ENCODE measurements around the gene PDE8B. TPM values are rescaled to one million over a fixed set of nuclear protein-coding genes. Genes with fewer than 3 reads are reported as not detected.
A peak's percentile ranks its signal among the peaks of the same experiment; 100 is the strongest.

PDE8B gene
- total RNA-seq, 6 experiments from 2014 or later, result 1.2 to 5.4 (median 2.4) TPM

- Histone ChIP-seq H3K4me1 (peaks cover 0 to 25% (median 6%) of the 10 kb centered on the region in 4 donors), H3K36me3 (no peaks in the 10 kb centered on the region), H3K9me3 (no peaks in the 10 kb centered on the region), H3K27me3 (no peaks in the 10 kb centered on the region), H3K4me3 (no peak overlapping the region), H3K27ac (no peak overlapping the region)
- intact Hi-C loops (cut with DNase I), result no loop called here
- DNase-seq (no peak), ATAC-seq (no peak)
- 91% methylated on average over 2 of the region's 2 CpGs for WGBS (ENCODE audit: insufficient coverage, low coverage, low lambda C conversion rate, missing lambda C conversion rate)
- no peak for TF ChIP-seq POLR2A (IDR thresholded peaks at IDR 0.05)
- TF ChIP-seq CTCF (IDR thresholded peaks at IDR 0.05), result no peak
Measured at GRCh38 chr5:77423022-77423750, 212.7 kb downstream of the PDE8B start.

- WGBS (ENCODE audit: insufficient coverage, low coverage, low lambda C conversion rate, missing lambda C conversion rate), result 100% methylated on average over 2 of the region's 2 CpGs
- H3K27me3 ChIP-seq, result no peaks in the 10 kb centered on the region
- H3K9me3 ChIP-seq, result no peaks in the 10 kb centered on the region
- intact Hi-C loops (cut with DNase I), result no loop called here
- peaks cover 0 to 11% (median 6%) of the 10 kb centered on the region in 4 donors for H3K4me1 ChIP-seq
- no peak for ATAC-seq
- no peak for TF ChIP-seq CTCF (IDR thresholded peaks at IDR 0.05)
- TF ChIP-seq POLR2A (IDR thresholded peaks at IDR 0.05), result no peak
- no peak overlapping the region for H3K4me3 ChIP-seq
- no peak overlapping the region for H3K27ac ChIP-seq
- no peaks in the 10 kb centered on the region for H3K36me3 ChIP-seq
- DNase-seq, result no peak
Measured at GRCh38 chr5:77424921-77425320, 214.4 kb downstream of the PDE8B start.

- WGBS (ENCODE audit: insufficient coverage, low coverage, low lambda C conversion rate, missing lambda C conversion rate), result 93% methylated on average over 4 of the region's 5 CpGs
- DNase-seq, result no peak
- Histone ChIP-seq H3K36me3 (no peaks in the 10 kb centered on the region), H3K4me1 (peaks cover 0 to 11% (median 6%) of the 10 kb centered on the region in 4 donors), H3K27ac (no peak overlapping the region), H3K9me3 (no peaks in the 10 kb centered on the region), H3K4me3 (no peak overlapping the region), H3K27me3 (no peaks in the 10 kb centered on the region)
- intact Hi-C loops (cut with DNase I), result no loop called here
- TF ChIP-seq CTCF (IDR thresholded peaks at IDR 0.05) (no peak), POLR2A (IDR thresholded peaks at IDR 0.05) (no peak)
- ATAC-seq, result no peak
Measured at GRCh38 chr5:77425420-77425819, 214.9 kb downstream of the PDE8B start.

GRCh38 chr5:77425998-77426659 is 215.6 kb downstream of the PDE8B start:
- Histone ChIP-seq H3K4me3 (no peak overlapping the region), H3K27me3 (no peaks in the 10 kb centered on the region), H3K27ac (peak overlapping the region in 1 of 3 donors; percentile 27), H3K36me3 (no peaks in the 10 kb centered on the region), H3K9me3 (no peaks in the 10 kb centered on the region), H3K4me1 (peaks cover 0 to 11% (median 6%) of the 10 kb centered on the region in 4 donors)
- TF ChIP-seq CTCF (IDR thresholded peaks at IDR 0.05) (no peak), POLR2A (IDR thresholded peaks at IDR 0.05) (no peak)
- WGBS (ENCODE audit: insufficient coverage, low coverage, low lambda C conversion rate, missing lambda C conversion rate), result 12% methylated on average over 6 of the region's 8 CpGs
- peak in 1 of 3 donors; percentile 70 for DNase-seq
- ATAC-seq, result peak; percentile 44 to 84 (median 73)
- intact Hi-C loops (cut with DNase I), result no loop called here

All from right lobe of liver (tissue), 6 donors.